CD4-positive, alpha-beta T cell treated with Interleukin-15 for 1 hour (primary cell): ENCODE results near the gene DOCK7.

Source experiments
- DNase-seq: peaks from one replicate; pipeline ENCODE4 v3.0.0-alpha.2; 2020

Gene DOCK7

GRCh38 chr1:62438163-62438562 is 250.0 kb downstream of the DOCK7 start:
- DNase-seq = no peak

- DNase-seq = peak; percentile 28
These were observed 250.8 kb downstream of the DOCK7 start for GRCh38 chr1:62437273-62437940.

GRCh38 chr1:62436466-62437272 is 251.5 kb downstream of the DOCK7 start, which contains the start of gene USP1:
Gene USP1, plus strand, starts transcription at chr1:62437049. Its CDS starts 2,819 bp downstream, at chr1:62439868.
- DNase-seq = peak; percentile 99

- no peak for DNase-seq
These were observed 252.1 kb downstream of the DOCK7 start for GRCh38 chr1:62436039-62436465.

- DNase-seq = no peak
These were observed 252.8 kb downstream of the DOCK7 start for GRCh38 chr1:62435231-62436038.

- DNase-seq = no peak
These were observed 253.6 kb downstream of the DOCK7 start for GRCh38 chr1:62434618-62435001.

- no peak for DNase-seq
These were observed 254.1 kb downstream of the DOCK7 start for GRCh38 chr1:62433861-62434617.

GRCh38 chr1:62429581-62429980 is 258.6 kb downstream of the DOCK7 start:
- no peak for DNase-seq

GRCh38 chr1:62428351-62428750 is 259.8 kb downstream of the DOCK7 start:
- no peak for DNase-seq

GRCh38 chr1:62426794-62427193 is 261.4 kb downstream of the DOCK7 start:
- DNase-seq = no peak

GRCh38 chr1:62426237-62426636 is 261.9 kb downstream of the DOCK7 start:
- no peak for DNase-seq

- DNase-seq = no peak
These were observed 263.1 kb downstream of the DOCK7 start for GRCh38 chr1:62425041-62425440.

GRCh38 chr1:62424411-62424810 is 263.8 kb downstream of the DOCK7 start:
- DNase-seq = no peak

GRCh38 chr1:62423580-62424242 is 264.5 kb downstream of the DOCK7 start:
- no peak for DNase-seq

GRCh38 chr1:62420214-62420613 is 268.0 kb downstream of the DOCK7 start:
- no peak for DNase-seq

GRCh38 chr1:62417351-62417999 is 270.7 kb downstream of the DOCK7 start:
- DNase-seq = no peak

GRCh38 chr1:62415687-62416086 is 272.5 kb downstream of the DOCK7 start:
- DNase-seq = no peak

GRCh38 chr1:62407398-62408009 is 280.7 kb downstream of the DOCK7 start:
- no peak for DNase-seq

- DNase-seq = no peak
These were observed 281.6 kb downstream of the DOCK7 start for GRCh38 chr1:62406576-62406975.

- DNase-seq = no peak
These were observed 282.9 kb downstream of the DOCK7 start for GRCh38 chr1:62405247-62405646.
